Measurements from ENCODE around the gene PROC. TPM values are rescaled to one million over a fixed set of nuclear protein-coding genes. Genes with fewer than 3 reads are reported as not detected.
A peak's percentile ranks its signal among the peaks of the same experiment; 100 is the strongest.

PROC gene
- total RNA-seq, 2 experiments from 2014 or later, result not detected

DNA sequence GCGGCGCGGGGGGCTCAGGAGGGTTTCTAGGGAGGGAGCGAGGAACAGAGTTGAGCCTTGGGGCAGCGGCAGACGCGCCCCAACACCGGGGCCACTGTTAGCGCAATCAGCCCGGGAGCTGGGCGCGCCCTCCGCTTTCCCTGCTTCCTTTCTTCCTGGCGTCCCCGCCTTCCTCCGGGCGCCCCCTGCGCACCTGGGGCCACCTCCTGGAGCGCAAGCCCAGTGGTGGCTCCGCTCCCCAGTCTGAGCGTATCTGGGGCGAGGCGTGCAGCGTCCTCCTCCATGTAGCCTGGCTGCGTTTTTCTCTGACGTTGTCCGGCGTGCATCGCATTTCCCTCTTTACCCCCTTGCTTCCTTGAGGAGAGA is 5.2 kb downstream of the PROC start:
- DNase-seq (peak; percentile 31), ATAC-seq (peak; percentile 51)
- H3K36me3 Mint-ChIP-seq (ENCODE audit: low read depth), result no peaks in the 10 kb centered on the region
- ChIA-PET CTCF (interaction anchor here (1.3 kb wide), 1 partner anchor 30 kb away, joined by 3 read pairs; no protein-coding TSS in a partner anchor), POLR2A (no interaction called here)
- no peak overlapping the region for H3K27ac Mint-ChIP-seq
- peaks cover 5% of the 10 kb centered on the region for H3K4me1 Mint-ChIP-seq
- H3K4me3 Mint-ChIP-seq, result peak overlapping the region; percentile 8
- intact Hi-C loops (cut with DNase I, micrococcal nuclease), result no loop called here
- H3K27me3 Mint-ChIP-seq, result peaks cover 40% of the 10 kb centered on the region
- no peaks in the 10 kb centered on the region for H3K9me3 Mint-ChIP-seq (ENCODE audit: low read depth)

DNA sequence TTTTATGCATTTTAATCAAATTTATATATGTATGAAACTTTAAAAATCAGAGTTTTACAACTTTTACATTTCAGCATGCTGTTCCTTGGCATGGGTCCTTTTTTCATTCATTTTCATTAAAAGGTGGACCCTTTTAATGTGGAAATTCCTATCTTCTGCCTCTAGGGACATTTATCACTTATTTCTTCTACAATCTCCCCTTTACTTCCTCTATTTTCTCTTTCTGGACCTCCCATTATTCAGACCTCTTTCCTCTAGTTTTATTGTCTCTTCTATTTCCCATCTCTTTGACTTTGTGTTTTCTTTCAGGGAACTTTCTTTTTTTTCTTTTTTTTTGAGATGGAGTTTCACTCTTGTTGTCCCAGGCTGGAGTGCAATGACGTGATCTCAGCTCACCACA is 5.7 kb downstream of the PROC start:
- H3K27me3 Mint-ChIP-seq, result peaks cover 40% of the 10 kb centered on the region
- no peak for ATAC-seq
- H3K36me3 Mint-ChIP-seq (ENCODE audit: low read depth), result no peaks in the 10 kb centered on the region
- H3K9me3 Mint-ChIP-seq (ENCODE audit: low read depth), result no peaks in the 10 kb centered on the region
- no peak overlapping the region for H3K4me3 Mint-ChIP-seq
- POLR2A ChIA-PET, result no interaction called here
- no peak overlapping the region for H3K27ac Mint-ChIP-seq
- peaks cover 5% of the 10 kb centered on the region for H3K4me1 Mint-ChIP-seq
- CTCF ChIA-PET, result interaction anchor here (0.9 to 1.5 kb wide), 5 partner anchors 8 to 55 kb away, joined by 3 to 4 read pairs (median 3); no protein-coding TSS in a partner anchor
- intact Hi-C loops (cut with DNase I, micrococcal nuclease), result no loop called here
- DNase-seq, result no peak

DNA sequence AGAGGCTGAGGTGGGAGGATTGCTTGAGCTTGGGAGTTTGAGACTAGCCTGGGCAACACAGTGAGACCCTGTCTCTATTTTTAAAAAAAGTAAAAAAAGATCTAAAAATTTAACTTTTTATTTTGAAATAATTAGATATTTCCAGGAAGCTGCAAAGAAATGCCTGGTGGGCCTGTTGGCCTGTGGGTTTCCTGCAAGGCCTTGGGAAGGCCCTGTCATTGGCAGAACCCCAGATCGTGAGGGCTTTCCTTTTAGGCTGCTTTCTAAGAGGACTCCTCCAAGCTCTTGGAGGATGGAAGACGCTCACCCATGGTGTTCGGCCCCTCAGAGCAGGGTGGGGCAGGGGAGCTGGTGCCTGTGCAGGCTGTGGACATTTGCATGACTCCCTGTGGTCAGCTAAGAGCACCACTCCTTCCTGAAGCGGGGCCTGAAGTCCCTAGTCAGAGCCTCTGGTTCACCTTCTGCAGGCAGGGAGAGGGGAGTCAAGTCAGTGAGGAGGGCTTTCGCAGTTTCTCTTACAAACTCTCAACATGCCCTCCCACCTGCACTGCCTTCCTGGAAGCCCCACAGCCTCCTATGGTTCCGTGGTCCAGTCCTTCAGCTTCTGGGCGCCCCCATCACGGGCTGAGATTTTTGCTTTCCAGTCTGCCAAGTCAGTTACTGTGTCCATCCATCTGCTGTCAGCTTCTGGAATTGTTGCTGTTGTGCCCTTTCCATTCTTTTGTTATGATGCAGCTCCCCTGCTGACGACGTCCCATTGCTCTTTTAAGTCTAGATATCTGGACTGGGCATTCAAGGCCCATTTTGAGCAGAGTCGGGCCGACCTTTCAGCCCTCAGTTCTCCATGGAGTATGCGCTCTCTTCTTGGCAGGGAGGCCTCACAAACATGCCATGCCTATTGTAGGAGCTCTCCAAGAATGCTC is 6.6 kb downstream of the PROC start:
- ChIA-PET CTCF (interaction anchor here (0.7 to 1.9 kb wide), 8 partner anchors 9 to 62 kb away, joined by 3 to 7 read pairs (median 3); no protein-coding TSS in a partner anchor), POLR2A (no interaction called here)
- Mint-ChIP-seq H3K9me3 (ENCODE audit: low read depth) (no peaks in the 10 kb centered on the region), H3K27ac (no peak overlapping the region), H3K27me3 (peaks cover 40% of the 10 kb centered on the region), H3K36me3 (ENCODE audit: low read depth) (no peaks in the 10 kb centered on the region), H3K4me1 (peaks cover 5% of the 10 kb centered on the region), H3K4me3 (no peak overlapping the region)
- ATAC-seq (no peak), DNase-seq (no peak)
- intact Hi-C loops (cut with DNase I, micrococcal nuclease), result no loop called here

DNA sequence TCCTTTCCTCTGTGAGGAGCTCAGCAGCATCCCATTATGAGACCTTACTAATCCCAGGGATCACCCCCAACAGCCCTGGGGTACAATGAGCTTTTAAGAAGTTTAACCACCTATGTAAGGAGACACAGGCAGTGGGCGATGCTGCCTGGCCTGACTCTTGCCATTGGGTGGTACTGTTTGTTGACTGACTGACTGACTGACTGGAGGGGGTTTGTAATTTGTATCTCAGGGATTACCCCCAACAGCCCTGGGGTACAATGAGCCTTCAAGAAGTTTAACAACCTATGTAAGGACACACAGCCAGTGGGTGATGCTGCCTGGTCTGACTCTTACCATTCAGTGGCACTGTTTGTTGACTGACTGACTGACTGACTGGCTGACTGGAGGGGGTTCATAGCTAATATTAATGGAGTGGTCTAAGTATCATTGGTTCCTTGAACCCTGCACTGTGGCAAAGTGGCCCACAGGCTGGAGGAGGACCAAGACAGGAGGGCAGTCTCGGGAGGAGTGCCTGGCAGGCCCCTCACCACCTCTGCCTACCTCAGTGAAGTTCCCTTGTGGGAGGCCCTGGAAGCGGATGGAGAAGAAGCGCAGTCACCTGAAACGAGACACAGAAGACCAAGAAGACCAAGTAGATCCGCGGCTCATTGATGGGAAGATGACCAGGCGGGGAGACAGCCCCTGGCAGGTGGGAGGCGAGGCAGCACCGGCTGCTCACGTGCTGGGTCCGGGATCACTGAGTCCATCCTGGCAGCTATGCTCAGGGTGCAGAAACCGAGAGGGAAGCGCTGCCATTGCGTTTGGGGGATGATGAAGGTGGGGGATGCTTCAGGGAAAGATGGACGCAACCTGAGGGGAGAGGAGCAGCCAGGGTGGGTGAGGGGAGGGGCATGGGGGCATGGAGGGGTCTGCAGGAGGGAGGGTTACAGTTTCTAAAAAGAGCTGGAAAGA is 7.6 kb downstream of the PROC start:
- intact Hi-C loops (cut with DNase I, micrococcal nuclease), result no loop called here
- Mint-ChIP-seq H3K27ac (no peak overlapping the region), H3K27me3 (peaks cover 35% of the 10 kb centered on the region), H3K36me3 (ENCODE audit: low read depth) (no peaks in the 10 kb centered on the region), H3K9me3 (ENCODE audit: low read depth) (no peaks in the 10 kb centered on the region), H3K4me1 (peaks cover 5% of the 10 kb centered on the region), H3K4me3 (no peak overlapping the region)
- ATAC-seq, result no peak
- POLR2A ChIA-PET, result no interaction called here
- DNase-seq, result no peak
- CTCF ChIA-PET, result interaction anchor here (0.7 to 1.9 kb wide), 4 partner anchors 10 to 393 kb away, joined by 3 to 7 read pairs (median 4); no protein-coding TSS in a partner anchor

DNA sequence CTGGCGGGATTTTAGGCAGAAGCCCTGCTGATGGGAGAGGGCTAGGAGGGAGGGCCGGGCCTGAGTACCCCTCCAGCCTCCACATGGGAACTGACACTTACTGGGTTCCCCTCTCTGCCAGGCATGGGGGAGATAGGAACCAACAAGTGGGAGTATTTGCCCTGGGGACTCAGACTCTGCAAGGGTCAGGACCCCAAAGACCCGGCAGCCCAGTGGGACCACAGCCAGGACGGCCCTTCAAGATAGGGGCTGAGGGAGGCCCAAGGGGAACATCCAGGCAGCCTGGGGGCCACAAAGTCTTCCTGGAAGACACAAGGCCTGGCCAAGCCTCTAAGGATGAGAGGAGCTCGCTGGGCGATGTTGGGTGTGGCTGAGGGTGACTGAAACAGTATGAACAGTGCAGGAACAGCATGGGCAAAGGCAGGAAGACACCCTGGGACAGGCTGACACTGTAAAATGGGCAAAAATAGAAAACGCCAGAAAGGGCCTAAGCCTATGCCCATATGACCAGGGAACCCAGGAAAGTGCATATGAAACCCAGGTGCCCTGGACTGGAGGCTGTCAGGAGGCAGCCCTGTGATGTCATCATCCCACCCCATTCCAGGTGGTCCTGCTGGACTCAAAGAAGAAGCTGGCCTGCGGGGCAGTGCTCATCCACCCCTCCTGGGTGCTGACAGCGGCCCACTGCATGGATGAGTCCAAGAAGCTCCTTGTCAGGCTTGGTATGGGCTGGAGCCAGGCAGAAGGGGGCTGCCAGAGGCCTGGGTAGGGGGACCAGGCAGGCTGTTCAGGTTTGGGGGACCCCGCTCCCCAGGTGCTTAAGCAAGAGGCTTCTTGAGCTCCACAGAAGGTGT is 8.5 kb downstream of the PROC start:
- Mint-ChIP-seq H3K27ac (no peak overlapping the region), H3K4me3 (no peak overlapping the region), H3K9me3 (ENCODE audit: low read depth) (no peaks in the 10 kb centered on the region), H3K4me1 (peaks cover 5% of the 10 kb centered on the region), H3K36me3 (ENCODE audit: low read depth) (no peaks in the 10 kb centered on the region), H3K27me3 (peaks cover 29% of the 10 kb centered on the region)
- DNase-seq, result no peak
- intact Hi-C loops (cut with DNase I, micrococcal nuclease), result no loop called here
- CTCF ChIA-PET, result no interaction called here
- POLR2A ChIA-PET, result no interaction called here
- no peak for ATAC-seq

DNA sequence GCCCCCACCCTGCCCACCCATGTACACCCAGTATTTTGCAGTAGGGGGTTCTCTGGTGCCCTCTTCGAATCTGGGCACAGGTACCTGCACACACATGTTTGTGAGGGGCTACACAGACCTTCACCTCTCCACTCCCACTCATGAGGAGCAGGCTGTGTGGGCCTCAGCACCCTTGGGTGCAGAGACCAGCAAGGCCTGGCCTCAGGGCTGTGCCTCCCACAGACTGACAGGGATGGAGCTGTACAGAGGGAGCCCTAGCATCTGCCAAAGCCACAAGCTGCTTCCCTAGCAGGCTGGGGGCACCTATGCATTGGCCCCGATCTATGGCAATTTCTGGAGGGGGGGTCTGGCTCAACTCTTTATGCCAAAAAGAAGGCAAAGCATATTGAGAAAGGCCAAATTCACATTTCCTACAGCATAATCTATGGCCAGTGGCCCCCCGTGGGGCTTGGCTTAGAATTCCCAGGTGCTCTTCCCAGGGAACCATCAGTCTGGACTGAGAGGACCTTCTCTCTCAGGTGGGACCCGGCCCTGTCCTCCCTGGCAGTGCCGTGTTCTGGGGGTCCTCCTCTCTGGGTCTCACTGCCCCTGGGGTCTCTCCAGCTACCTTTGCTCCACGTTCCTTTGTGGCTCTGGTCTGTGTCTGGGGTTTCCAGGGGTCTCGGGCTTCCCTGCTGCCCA is 9.3 kb downstream of the PROC start:
- Mint-ChIP-seq H3K9me3 (ENCODE audit: low read depth) (no peaks in the 10 kb centered on the region), H3K36me3 (ENCODE audit: low read depth) (no peaks in the 10 kb centered on the region), H3K27ac (no peak overlapping the region), H3K4me3 (no peak overlapping the region), H3K4me1 (peaks cover 5% of the 10 kb centered on the region), H3K27me3 (peaks cover 21% of the 10 kb centered on the region)
- ChIA-PET POLR2A (no interaction called here), CTCF (interaction anchor here (0.6 kb wide), 1 partner anchor 64 kb away, joined by 3 read pairs; no protein-coding TSS in a partner anchor)
- intact Hi-C loops (cut with DNase I, micrococcal nuclease), result no loop called here
- ATAC-seq (no peak), DNase-seq (no peak)

DNA sequence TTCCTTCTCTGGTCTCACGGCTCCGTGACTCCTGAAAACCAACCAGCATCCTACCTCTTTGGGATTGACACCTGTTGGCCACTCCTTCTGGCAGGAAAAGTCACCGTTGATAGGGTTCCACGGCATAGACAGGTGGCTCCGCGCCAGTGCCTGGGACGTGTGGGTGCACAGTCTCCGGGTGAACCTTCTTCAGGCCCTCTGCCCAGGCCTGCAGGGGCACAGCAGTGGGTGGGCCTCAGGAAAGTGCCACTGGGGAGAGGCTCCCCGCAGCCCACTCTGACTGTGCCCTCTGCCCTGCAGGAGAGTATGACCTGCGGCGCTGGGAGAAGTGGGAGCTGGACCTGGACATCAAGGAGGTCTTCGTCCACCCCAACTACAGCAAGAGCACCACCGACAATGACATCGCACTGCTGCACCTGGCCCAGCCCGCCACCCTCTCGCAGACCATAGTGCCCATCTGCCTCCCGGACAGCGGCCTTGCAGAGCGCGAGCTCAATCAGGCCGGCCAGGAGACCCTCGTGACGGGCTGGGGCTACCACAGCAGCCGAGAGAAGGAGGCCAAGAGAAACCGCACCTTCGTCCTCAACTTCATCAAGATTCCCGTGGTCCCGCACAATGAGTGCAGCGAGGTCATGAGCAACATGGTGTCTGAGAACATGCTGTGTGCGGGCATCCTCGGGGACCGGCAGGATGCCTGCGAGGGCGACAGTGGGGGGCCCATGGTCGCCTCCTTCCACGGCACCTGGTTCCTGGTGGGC is 10.0 kb downstream of the PROC start:
- CTCF ChIA-PET, result interaction anchor here (0.6 kb wide), 1 partner anchor 64 kb away, joined by 3 read pairs; no protein-coding TSS in a partner anchor
- ATAC-seq (no peak), DNase-seq (no peak)
- Mint-ChIP-seq H3K4me1 (peaks cover 3% of the 10 kb centered on the region), H3K9me3 (ENCODE audit: low read depth) (no peaks in the 10 kb centered on the region), H3K36me3 (ENCODE audit: low read depth) (no peaks in the 10 kb centered on the region), H3K27ac (no peak overlapping the region), H3K27me3 (peaks cover 19% of the 10 kb centered on the region), H3K4me3 (no peak overlapping the region)
- POLR2A ChIA-PET, result no interaction called here
- intact Hi-C loops (cut with DNase I, micrococcal nuclease), result no loop called here

DNA sequence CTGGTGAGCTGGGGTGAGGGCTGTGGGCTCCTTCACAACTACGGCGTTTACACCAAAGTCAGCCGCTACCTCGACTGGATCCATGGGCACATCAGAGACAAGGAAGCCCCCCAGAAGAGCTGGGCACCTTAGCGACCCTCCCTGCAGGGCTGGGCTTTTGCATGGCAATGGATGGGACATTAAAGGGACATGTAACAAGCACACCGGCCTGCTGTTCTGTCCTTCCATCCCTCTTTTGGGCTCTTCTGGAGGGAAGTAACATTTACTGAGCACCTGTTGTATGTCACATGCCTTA is 10.5 kb downstream of the PROC start:
- no peak overlapping the region for H3K27ac Mint-ChIP-seq
- no peak for DNase-seq
- ChIA-PET POLR2A (no interaction called here), CTCF (interaction anchor here (1.2 to 1.8 kb wide), 2 partner anchors 13 to 50 kb away, joined by 4 to 5 read pairs; no protein-coding TSS in a partner anchor)
- H3K36me3 Mint-ChIP-seq (ENCODE audit: low read depth), result no peaks in the 10 kb centered on the region
- no peak overlapping the region for H3K4me3 Mint-ChIP-seq
- ATAC-seq, result no peak
- peaks cover 16% of the 10 kb centered on the region for H3K27me3 Mint-ChIP-seq
- no peaks in the 10 kb centered on the region for H3K9me3 Mint-ChIP-seq (ENCODE audit: low read depth)
- peaks cover 3% of the 10 kb centered on the region for H3K4me1 Mint-ChIP-seq
- intact Hi-C loops (cut with DNase I, micrococcal nuclease), result no loop called here

DNA sequence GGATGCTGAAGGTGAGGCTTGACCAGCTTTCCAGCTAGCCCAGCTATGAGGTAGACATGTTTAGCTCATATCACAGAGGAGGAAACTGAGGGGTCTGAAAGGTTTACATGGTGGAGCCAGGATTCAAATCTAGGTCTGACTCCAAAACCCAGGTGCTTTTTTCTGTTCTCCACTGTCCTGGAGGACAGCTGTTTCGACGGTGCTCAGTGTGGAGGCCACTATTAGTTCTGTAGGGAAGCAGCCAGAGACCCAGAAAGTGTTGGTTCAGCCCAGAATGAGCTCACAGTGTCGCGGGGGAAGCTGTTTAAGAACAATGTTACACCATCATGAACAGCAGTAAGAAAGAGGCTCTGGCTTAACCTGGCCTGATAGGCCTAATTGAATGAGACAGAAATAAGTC is 11.1 kb downstream of the PROC start:
- Mint-ChIP-seq H3K36me3 (ENCODE audit: low read depth) (no peaks in the 10 kb centered on the region), H3K4me1 (no peaks in the 10 kb centered on the region), H3K27ac (no peak overlapping the region), H3K4me3 (no peak overlapping the region), H3K9me3 (ENCODE audit: low read depth) (no peaks in the 10 kb centered on the region), H3K27me3 (peaks cover 11% of the 10 kb centered on the region)
- ATAC-seq (no peak), DNase-seq (no peak)
- intact Hi-C loops (cut with DNase I, micrococcal nuclease), result no loop called here
- CTCF ChIA-PET, result interaction anchor here (0.6 to 1.8 kb wide), 4 partner anchors 14 to 156 kb away, joined by 4 to 6 read pairs (median 4); no protein-coding TSS in a partner anchor
- POLR2A ChIA-PET, result no interaction called here

DNA sequence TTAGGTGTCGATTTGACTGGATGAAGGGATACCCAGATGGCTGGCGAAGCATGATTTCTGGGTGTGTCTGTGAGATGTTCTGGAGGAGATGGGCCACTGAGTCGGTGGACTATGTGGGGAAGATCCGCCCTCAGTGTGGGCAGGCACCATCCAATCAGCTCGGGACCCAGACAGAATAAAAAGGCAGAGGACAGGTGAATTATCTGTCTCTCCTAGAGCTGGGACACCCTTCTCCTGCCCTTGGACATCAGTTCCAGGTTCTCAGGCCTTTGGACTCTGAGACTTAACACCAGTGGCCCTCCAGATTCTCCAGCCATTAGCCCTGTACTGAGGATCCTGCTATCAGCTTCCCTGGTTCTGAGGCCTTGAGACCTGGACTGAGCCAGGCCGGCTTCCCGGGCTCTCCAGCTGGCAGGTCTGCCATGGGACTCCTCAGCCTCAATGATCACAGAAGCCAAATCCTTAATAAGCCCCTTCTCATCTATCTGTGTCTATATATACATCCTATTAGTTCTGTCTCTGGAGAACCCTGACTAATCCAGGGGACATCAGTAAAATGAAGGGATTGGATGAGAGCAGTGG is 11.7 kb downstream of the PROC start:
- H3K27me3 Mint-ChIP-seq, result peaks cover 9% of the 10 kb centered on the region
- ATAC-seq (no peak), DNase-seq (no peak)
- ChIA-PET CTCF (interaction anchor here (1.0 to 1.8 kb wide), 3 partner anchors 14 to 49 kb away, joined by 4 to 6 read pairs (median 5); no protein-coding TSS in a partner anchor), POLR2A (no interaction called here)
- no peak overlapping the region for H3K4me3 Mint-ChIP-seq
- H3K4me1 Mint-ChIP-seq, result no peaks in the 10 kb centered on the region
- H3K9me3 Mint-ChIP-seq (ENCODE audit: low read depth), result no peaks in the 10 kb centered on the region
- intact Hi-C loops (cut with DNase I, micrococcal nuclease), result no loop called here
- H3K36me3 Mint-ChIP-seq (ENCODE audit: low read depth), result no peaks in the 10 kb centered on the region
- H3K27ac Mint-ChIP-seq, result no peak overlapping the region

Measured in activated CD4-positive, alpha-beta T cell treated with anti-CD3 and anti-CD28 coated beads for 36 hours (primary cell).